Measurements from ENCODE around the gene ACER2.
"Not testable (repeated sequence)": the region's sequence is repeated elsewhere in the genome, so short reads cannot be mapped to it uniquely, and the experiment has no call there.

ACER2 gene

GRCh38 chr9:19408693-19409400, at the start of gene ACER2:
Gene ACER2 (plus strand): TSS chr9:19409009. CDS start chr9:19409085, 76 bp downstream.
- peak; percentile 92 to 97 for DNase-seq

- no peak for DNase-seq
Measured at GRCh38 chr9:19369107-19369506, 39.7 kb upstream of the ACER2 start.

GRCh38 chr9:19371942-19372341, 36.9 kb upstream of the ACER2 start:
- DNase-seq: no peak

- DNase-seq: no peak
Measured at GRCh38 chr9:19372567-19372966, 36.2 kb upstream of the ACER2 start.

DNA sequence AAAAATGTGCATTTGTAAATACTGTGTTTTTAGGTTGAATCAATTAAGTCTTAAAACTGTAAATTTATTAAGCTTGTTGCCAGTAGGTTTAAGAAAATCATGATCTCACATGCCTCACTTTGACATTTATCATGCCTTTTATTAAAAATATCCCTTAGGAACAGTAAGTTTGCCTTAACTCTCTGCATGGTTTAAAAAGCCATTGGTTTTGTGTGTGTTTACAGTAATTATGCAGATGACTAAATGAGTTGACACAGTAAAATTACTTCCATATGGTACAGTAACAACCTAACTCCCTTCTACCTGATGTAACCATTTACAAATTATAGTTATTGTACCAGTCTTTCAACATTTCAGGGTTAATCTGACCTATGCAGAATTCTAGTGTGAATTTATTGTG, 35.3 kb upstream of the ACER2 start:
- DNase-seq: no peak

DNA sequence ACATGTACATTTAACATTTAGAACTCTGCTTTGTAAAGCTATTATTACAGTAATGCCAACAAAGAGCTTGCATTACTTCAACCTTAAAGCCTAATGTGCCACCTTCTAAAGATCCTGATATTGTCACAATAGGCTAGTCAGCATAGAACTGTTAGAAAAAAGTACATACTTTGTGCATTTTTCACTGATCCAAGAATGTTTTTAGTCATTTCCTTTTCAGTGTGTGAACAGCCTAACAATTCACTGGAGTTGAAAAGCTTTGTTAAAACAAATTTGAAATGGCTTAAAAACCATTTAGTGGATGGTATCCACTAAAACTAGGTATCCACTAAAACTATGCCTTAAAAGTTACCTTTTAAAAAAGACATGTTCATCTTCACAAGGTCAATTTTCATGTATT, 33.3 kb upstream of the ACER2 start:
- no peak for DNase-seq

DNA sequence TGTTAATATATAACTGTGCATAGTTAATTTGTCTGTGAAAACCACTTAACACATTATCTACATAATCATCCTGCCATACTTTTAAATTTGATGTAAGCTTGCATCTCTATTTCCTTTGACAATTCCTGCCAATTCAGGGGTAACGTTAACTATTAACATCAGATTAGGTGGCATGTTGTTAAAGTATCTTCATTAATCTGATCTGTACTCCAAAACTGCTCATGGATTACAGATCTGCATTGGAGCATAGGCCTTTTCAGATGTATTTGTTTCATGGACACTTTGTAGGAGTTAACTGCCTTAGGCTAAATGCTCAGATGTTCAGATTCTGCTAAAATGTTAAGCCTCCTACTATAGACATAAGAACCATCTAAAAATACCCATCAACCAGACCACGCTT, 31.9 kb upstream of the ACER2 start:
- no peak for DNase-seq

DNA sequence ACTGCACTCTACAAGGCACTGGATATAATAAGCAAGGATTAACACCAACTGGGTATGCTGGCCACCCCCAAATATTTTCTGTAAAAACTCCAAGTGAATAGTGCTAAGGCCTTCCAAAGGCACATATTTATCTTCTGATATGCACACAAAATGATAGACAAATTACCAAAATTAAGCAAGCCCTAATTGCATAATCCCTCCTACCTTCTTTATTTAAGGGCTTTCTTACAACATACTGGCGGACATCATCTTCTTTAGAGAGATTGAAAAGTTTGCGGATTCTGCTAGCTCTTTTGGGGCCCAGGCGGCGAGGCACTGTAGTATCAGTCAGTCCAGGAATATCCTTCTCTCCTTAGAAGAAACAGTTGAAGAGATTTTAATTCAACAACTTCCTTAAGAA, 30.6 kb upstream of the ACER2 start:
- no peak for DNase-seq

DNA sequence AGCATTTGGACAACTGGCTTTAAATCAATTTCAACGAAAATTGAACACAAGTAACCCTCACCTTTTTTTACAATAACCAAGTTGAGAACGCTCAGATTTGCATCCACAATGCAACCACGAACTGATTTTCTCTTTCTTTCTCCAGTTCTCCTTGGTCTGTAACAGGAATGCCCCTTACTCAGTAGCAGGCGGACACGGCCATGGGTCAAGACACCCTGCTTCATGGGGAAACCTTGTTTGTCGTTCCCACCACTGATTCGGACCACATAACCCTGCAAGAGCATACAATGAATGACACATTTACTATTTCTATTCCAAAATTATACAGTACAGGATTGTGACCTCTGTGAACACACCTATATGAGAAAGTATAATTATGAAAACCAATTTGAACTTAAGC, 30.2 kb upstream of the ACER2 start:
- no peak for DNase-seq

DNA sequence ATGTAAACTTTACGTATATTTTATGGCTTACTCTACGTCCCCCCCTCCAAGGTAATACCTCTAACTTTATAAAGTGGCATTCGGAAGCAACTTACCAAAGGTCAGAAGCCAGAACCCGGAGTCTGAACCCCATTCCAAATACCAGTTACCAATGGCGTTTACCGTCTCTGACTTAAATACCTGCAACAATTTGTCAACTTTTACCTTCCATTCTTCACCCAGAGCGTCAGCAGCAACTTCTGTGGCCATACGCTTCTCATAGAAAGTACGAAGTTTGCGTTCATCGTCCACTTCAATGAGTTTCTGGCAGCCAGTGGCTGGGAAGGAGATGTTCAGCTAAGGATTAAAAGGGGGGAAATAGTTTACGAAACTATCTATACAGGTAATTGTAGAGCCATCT, 29.5 kb upstream of the ACER2 start:
- DNase-seq: no peak

DNA sequence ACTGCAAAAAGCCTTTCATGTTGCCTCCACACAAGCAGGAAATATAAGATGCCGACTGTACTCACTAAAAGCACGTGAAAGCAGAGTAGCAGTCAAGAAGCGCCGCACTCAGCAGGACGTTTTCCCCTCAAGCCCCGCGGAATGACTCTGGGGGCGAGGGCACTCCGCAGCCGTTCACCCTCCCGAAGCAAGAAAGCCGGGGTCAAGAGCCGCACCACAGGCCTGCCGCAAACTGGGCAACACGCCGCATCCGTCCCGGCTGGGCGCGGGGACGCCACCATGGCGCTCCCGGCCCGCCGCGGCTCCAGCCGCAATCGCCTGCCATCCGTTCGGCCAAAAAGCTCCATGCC, 29.1 kb upstream of the ACER2 start:
- no peak for DNase-seq

DNA sequence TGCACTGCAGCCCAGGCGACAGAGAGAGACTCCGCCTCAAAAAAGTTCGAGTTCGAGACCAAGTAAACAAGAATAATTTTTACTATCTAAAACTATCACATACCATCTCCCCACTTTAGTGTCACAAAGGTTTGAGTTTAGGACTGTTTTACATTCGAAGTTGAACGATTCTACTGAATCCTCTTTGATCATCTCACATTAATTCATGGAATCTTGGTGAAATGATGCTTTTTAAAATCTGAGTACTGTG, 28.1 kb upstream of the ACER2 start:
- no peak for DNase-seq

GRCh38 chr9:19381656-19382055, 27.2 kb upstream of the ACER2 start:
- no peak for DNase-seq

DNA sequence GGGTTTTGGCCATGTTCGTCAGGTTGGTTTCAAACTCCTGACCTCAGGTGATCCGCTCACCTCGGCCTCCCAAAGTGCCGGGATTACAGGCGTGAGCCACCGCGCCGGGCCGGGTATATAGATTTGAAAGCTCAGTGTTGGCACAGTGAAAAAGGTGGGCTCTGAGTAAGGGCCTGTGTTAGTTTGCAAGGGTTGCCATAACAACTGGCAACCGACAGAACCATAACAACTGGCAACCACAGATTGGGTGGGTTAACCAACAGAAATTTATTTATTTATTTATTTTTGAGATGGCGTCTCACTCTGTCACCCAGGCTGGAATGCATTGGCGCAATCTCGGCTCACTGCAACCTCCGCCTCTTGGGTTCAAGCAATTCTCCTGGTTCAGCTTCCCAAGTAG, 23.6 kb upstream of the ACER2 start:
- not testable (repeated sequence) for DNase-seq

- DNase-seq: no peak
Measured at GRCh38 chr9:19385786-19386501, 22.9 kb upstream of the ACER2 start.

GRCh38 chr9:19386502-19387044, 22.2 kb upstream of the ACER2 start:
- no peak for DNase-seq

- DNase-seq: no peak
Measured at GRCh38 chr9:19387317-19387716, 21.5 kb upstream of the ACER2 start.

- not testable (repeated sequence) for DNase-seq
Measured at GRCh38 chr9:19389539-19389938, 19.3 kb upstream of the ACER2 start.

- DNase-seq: no peak
Measured at GRCh38 chr9:19397845-19398244, 11.0 kb upstream of the ACER2 start.

DNA sequence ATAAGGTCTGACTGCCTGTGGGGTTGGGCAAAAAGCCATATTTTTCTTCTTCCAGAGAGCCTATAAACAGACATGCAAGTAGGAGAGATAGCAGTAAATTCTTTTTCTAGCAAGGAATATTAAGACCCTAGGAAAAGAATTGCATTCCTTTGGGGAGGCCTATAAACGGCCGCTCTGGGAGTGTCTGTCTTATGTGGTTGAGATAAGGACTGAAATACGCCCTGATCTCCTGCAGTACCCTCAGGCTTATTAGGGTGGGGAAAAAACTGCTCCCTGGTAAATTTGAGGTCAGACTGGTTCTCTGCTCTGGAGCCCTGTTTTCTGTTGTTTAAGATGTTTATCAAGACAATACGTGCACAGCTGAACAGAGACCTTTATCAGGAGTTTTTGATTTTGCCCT, 5.6 kb upstream of the ACER2 start:
- DNase-seq: not testable (repeated sequence)

GRCh38 chr9:19404283-19405075, 4.3 kb upstream of the ACER2 start:
- DNase-seq: no peak

DNA sequence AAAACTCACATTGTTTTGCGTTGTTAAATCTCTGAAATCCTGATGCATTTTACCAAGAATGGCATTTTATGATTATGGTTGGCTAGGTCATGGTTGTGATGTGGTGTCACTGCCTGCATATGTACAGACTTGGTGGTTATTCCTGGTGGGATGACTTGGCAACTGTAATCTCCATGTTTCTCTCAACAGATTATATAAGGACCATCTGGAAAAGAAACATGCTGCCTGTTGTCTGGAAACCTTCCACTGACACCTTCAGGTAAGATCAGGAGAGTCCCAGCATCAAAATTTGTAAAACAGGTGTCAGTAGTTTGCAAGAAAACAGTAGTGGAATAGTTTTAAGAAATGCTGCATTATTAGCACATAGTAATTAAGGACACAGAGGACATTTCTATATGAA, 3.0 kb upstream of the ACER2 start:
- no peak for DNase-seq

DNA sequence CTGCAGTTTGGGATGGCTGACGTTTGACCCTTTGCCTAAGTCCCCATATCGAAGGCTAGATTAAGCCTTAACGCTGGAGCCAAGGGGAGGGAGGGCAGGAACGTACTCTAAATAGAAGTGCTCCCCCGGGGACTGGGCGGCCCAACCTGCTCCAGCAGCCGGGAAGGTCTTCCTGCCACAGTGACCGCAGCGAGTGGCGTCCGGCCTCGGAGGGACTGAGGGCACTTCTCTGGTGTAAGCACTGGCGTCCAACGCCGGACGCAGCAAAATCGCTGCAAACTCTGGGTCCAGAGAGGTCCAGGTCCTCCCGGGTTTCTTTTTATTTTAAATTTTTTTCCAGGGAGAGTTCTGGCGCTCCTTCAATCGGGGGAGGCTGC, 505 bp upstream of the ACER2 start:
- peak; percentile 1 to 21 for DNase-seq
